A673 (cell line): Measurements from ENCODE around the gene NHSL1.

Experiments used
- CTCF ChIP-seq: fragments of 300-800, 200-600 bp; sonication (generic); conservative IDR thresholded peaks from 2 replicates; pipeline ENCODE4 v1.5.1; 2017; ENCODE audit warnings: low read depth, mild to moderate bottlenecking, antibody characterized with exemption, low read length, moderate library complexity, mixed read lengths
- EZH2 ChIP-seq: fragments of 200-600 bp; sonication (generic); IDR thresholded peaks from 2 replicates; pipeline ENCODE4 v1.6.1; 2017; ENCODE audit warnings: borderline replicate concordance, low read depth, mild to moderate bottlenecking, mixed read lengths, antibody characterized with exemption, low read length; ENCODE audit not compliant: poor library complexity, severe bottlenecking

GRCh38 chr6:138515657-138516248, 16.5 kb upstream of the NHSL1 start:
- TF ChIP-seq CTCF (no peak), EZH2 (no peak)
